Activated naive CD4-positive, alpha-beta T cell treated with Interleukin-2 at 50 U/mL for 16 hours (primary cell): Measurements from ENCODE around the gene TCERG1L.
"Not testable (repeated sequence)": the region's sequence is repeated elsewhere in the genome, so short reads cannot be mapped to it uniquely, and the experiment has no call there.

Experiments used
- DNase-seq: peaks from one replicate; pipeline ENCODE4 v3.0.0-alpha.2; 2020

TCERG1L gene

DNA sequence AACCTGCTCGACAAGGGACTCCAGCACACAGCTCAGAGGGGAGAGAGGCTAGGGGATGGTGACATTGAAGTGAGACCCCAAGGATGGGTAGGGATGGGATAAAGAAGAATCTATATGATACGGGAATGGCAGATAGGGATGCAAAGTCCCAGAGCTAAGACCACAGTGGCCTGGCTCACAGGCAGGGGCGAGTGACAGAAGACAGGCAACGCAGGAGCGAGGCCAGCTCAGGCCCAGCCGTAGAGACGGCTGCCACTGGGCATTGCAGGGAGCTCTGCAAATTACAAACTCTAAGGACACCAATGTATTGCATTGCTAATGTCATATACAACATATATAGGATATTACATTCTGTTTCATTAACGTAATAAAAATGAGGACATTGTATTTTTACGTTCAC is 131.4 kb downstream of the TCERG1L start:
- no peak for DNase-seq

GRCh38 chr10:131179361-131179760 is 132.2 kb downstream of the TCERG1L start:
- no peak for DNase-seq

DNA sequence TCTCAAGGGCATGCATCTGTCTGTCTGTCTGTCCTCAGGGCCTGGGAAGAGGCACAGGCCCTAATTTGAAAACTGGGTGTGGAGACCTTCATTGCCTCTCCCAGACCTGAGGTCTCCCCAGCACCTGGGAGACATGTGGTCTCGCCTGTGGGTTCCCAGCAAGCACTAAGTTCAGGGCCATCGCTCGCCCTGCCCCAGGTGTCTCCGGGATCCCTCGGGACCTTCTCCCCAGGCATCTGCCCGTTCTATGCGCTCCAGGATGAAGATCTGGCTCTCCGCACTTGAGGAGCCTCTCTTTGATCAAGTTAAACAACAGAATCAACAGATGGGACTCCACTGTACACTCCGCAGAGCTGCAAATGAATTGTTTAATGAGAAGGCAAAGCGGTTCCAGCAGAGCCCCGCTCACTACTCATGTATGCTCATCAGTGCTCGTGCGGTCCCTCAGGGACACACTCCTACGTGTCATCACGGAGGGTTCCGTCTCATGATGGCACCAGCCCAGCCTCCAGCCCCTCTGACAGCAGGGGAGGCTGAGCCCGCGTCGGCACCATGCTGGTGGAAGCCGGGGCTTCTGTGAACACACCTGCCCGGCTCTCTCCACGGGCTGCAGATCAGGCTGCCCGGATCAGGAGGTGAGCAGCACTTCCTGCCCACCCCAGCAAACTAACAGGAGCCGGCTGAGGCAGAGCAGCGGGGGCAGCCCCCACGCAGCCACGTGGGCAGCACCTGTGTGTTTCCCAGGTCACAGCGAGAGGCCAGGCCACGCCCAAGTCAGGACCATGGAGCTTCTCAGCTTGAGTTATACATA is 132.8 kb downstream of the TCERG1L start:
- DNase-seq = no peak

- DNase-seq = no peak
Measured at GRCh38 chr10:131177431-131178327, 133.8 kb downstream of the TCERG1L start.

DNA sequence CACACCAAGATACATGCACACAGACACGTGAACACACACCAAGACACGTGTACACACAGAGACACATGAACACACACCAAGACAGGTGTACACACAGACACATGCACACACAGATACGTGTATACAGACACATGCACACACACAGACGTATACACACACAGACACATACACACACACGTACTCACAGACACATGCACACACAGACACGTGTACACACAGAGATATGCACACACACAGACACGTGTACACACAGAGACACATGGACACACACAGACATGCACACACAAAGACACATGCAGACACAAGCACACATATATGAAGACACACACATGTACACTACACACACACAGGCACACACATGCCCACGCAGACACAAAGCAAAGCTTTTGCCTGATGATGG is 134.6 kb downstream of the TCERG1L start:
- DNase-seq = no peak

DNA sequence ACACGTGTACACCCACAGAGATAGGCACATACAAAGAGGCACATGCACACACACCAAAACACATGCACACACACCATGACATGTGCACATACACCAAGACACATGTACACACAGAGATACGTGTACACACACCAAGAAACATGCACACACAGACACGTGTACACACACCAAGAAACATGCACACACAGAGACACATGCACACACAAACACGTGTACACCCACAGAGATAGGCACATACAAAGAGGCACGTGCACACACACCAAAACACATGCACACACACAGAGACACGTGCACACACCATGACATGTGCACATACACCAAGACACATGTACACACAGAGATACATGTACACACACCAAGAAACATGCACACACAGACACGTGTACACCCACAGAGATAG is 135.2 kb downstream of the TCERG1L start:
- not testable (repeated sequence) for DNase-seq

GRCh38 chr10:131175891-131176290 is 135.6 kb downstream of the TCERG1L start:
- no peak for DNase-seq

GRCh38 chr10:131174651-131175540 is 136.6 kb downstream of the TCERG1L start:
- DNase-seq = no peak

GRCh38 chr10:131174211-131174565 is 137.3 kb downstream of the TCERG1L start:
- DNase-seq = no peak

DNA sequence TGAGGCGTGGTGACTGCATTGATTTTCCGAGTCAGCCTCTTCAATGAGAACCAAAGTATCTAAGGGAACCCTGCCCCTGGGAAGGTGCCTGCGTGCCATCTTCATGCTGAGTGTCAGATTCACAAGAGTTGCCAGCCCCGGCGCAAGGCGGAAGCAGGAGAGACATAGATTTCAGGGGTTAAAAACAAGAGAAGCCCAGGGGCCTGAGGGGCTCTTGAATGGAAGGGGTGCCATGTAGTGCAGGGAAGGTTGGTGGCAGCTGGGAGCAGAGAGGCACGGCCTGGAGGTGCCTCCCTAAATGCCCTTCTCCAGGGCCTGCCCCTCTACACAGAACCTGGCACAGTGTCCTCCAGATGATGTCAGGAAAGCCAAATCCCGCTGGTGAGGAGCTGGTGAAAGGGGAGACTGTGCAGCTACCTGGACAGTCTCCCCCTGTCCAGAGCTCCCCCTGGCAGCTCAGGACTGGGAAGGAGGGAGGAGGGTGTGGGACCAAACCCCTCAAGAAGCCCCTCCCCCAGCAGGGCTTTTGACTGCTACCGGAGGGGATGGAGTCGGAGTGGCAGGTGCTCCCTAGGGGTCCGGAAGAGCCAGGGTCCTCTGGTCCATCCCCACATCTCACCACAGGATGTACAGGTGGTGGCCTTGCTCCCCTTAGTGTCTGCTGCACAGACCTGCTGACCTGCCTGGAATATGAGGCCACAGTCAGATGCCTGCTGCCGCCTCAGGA is 137.9 kb downstream of the TCERG1L start:
- no peak for DNase-seq

- no peak for DNase-seq
Measured at GRCh38 chr10:131172433-131172832, 139.1 kb downstream of the TCERG1L start.

GRCh38 chr10:131169146-131169545 is 142.4 kb downstream of the TCERG1L start:
- DNase-seq = no peak

DNA sequence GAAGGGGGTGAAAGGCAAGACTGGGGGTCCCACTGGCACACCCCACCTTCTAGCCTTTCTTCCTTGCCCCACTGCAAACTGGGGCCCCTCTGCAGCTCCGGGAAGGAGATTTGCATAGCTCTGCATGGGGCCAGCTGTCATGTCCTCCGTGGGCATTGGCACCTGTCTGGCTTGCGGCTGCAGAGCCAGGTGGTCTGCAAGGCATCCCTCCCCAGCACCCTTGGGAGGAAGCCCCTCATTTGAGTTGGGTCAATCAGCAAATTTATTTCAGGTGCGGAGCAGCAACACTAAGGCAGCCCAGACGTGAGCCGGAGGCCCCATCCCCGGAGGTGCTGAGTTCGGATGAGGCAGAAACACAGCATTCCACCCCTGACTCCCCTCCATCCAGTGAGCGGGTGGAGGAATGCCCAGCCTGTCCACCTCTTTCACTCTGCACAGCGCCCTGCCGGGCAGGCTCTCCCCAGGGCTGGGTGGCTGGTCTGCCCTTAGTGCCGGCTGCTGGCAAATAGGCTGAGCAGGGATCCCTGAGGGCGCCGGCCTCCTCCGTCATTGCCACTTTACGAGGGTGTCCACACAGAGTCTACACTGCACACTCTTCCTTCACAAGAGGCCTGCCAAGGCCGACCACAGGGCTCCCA is 143.2 kb downstream of the TCERG1L start:
- DNase-seq = no peak

DNA sequence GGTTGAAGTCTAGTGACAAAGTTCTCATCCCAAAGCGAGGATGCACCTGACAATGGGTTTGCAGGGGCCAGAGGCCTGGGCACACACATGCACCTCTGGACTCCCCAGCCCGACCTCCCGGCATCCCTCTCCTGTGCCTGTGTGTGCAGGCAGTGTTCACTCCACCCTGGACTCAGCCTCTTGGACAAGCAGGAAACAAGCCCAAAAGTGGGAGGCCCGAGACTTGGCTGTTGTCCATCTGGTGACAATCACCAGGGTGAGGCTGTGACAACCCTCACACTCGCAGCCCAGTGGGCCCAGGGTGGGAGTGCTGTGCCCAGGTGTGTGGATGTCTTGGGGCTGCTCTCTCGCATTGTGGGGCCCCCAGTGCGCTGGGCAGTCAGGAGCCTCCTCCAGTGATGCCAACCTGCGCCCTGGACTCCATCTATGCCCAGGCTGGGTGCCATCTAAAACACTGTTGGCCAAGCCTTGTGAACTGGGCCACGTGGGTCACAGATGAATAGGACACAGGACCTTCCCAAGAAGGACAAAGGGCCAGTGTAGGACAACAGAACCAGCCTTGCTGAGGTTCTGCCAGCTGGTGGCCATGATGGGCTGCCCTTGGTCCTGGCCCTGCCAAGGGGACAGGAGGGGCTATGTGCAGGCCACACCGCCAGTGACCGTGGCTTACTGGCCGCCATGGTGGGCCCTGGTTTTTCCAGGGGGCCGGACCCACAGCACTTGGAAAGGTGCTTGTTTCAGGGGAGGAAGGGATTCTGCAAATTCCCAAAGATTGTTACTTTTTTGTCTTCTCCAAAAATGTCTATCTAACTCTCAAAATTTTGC is 144.3 kb downstream of the TCERG1L start:
- no peak for DNase-seq

- DNase-seq = no peak
Measured at GRCh38 chr10:131166486-131166885, 145.0 kb downstream of the TCERG1L start.

- DNase-seq = no peak
Measured at GRCh38 chr10:131165092-131165491, 146.4 kb downstream of the TCERG1L start.

DNA sequence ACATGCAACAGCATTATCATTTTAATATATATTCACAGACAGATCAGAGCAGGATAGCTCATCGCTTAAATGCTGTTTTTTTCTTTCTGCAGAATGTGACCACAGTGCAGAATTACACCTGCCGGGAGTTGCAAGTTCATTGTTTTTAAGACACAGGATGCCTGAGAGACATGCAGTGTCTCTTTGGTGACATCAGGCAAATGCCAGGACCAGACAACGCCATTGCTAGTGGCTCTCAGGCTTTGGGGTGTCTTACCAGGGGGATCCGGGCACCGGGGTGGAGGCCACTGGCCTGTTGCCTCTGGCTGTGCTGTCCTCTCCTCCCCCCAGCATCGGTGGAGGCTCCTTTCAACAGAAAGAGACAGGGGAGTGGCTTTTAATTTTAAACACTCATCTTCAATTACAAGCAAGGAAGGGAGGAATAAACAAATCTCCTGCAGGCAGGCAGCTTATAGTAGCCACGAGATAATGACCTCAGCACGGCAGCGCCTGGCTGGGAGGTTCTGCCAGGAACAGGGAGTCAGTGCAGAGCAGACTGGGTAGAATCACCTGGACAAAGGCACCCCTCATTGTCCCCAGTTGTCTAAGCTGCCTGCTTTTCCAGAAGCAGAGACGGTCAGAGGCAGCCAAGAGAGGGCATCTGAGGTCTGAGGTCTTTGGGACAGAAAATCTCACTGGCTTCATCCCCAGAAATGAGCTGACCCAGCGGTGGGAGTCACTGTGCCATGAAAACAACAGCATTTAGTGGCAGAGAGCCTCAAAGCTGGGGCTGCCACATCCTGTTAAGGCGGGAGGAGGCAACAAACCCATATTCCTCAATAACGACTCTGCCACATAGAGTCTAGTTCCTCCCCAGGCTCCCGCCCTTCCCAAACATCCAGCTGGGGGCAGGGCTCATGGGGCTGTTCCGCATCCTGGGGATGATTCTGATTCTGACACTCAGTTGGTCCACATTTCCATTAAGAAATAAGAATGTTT is 148.4 kb downstream of the TCERG1L start:
- DNase-seq = no peak

- DNase-seq = no peak
Measured at GRCh38 chr10:131162211-131162610, 149.3 kb downstream of the TCERG1L start.

GRCh38 chr10:131161087-131161486 is 150.4 kb downstream of the TCERG1L start:
- DNase-seq = no peak
